Natural killer cell (primary cell): ENCODE measurements around the gene RND2. TPM values are rescaled to one million over a fixed set of nuclear protein-coding genes. Genes with fewer than 3 reads are reported as not detected.
"Not testable (repeated sequence)": the region's sequence is repeated elsewhere in the genome, so short reads cannot be mapped to it uniquely, and the experiment has no call there.

ENCODE experiments used
- ATAC-seq, 3 donors: fragments of 150-1000 bp in 2 of 3; fragments of 200-7000 bp in 1 of 3; cut with Tn5 transposase; 1 replicate in 1 of 3; 2 replicates in 2 of 3; pipeline ENCODE4 v1.10.0; 2021; ENCODE audit warnings: mild to moderate bottlenecking in 2 of 3, moderate library complexity in 2 of 3
- DNase-seq, 2 donors: peaks; one replicate each; pipeline versions ENCODE4 v3.0.0 to v3.0.0-alpha.2; 2013 to 2021; ENCODE audit warnings: mixed read lengths in 1 of 2
- H3K27ac ChIP-seq: one replicate; pipeline ENCODE4 v1.5.1; 2013; ENCODE audit warnings: mild to moderate bottlenecking, low read length
- H3K27me3 ChIP-seq: one replicate; pipeline ENCODE4 v1.6.1; 2013; ENCODE audit warnings: low read length; ENCODE audit not compliant: control insufficient read depth, insufficient read depth
- H3K36me3 ChIP-seq: one replicate; pipeline ENCODE4 v1.6.1; 2013; ENCODE audit warnings: low read length; ENCODE audit not compliant: control insufficient read depth, insufficient read depth
- H3K4me1 ChIP-seq: one replicate; pipeline ENCODE4 v1.6.1; 2013; ENCODE audit warnings: low read length; ENCODE audit not compliant: control insufficient read depth, insufficient read depth
- H3K4me3 ChIP-seq: one replicate; pipeline ENCODE4 v1.5.1; 2013; ENCODE audit warnings: low read length
- H3K9me3 ChIP-seq: one replicate; pipeline ENCODE4 v1.6.1; 2013; ENCODE audit warnings: low read length; ENCODE audit not compliant: control insufficient read depth, insufficient read depth
- H3K27ac Mint-ChIP-seq, 2 donors: one replicate each; pipeline ENCODE4 v1.8.0; 2022; ENCODE audit warnings: mild to moderate bottlenecking in 2 of 2, mixed read lengths in 2 of 2, moderate library complexity in 1 of 2
- H3K27me3 Mint-ChIP-seq, 2 donors: one replicate each; pipeline ENCODE4 v1.8.0; 2022; ENCODE audit warnings: low read depth in 2 of 2, mixed read lengths in 2 of 2
- H3K36me3 Mint-ChIP-seq: one replicate; pipeline ENCODE4 v1.8.0; 2022; ENCODE audit warnings: mixed read lengths
- H3K4me1 Mint-ChIP-seq, 2 donors: one replicate each; pipeline ENCODE4 v1.8.0; 2022; ENCODE audit warnings: mixed read lengths in 2 of 2
- H3K4me3 Mint-ChIP-seq: one replicate; pipeline ENCODE4 v1.8.0; 2022; ENCODE audit warnings: mild to moderate bottlenecking, moderate library complexity, mixed read lengths
- H3K9me3 Mint-ChIP-seq, 2 donors: one replicate each; pipeline ENCODE4 v1.8.0; 2022; ENCODE audit warnings: mixed read lengths in 2 of 2
- WGBS: methylation state at CpG from one replicate; pipeline ENCODE4 v1.1.7; 2013; ENCODE audit warnings: missing lambda C conversion rate; ENCODE audit not compliant: insufficient coverage; 5-methylcytosine and 5-hydroxymethylcytosine counted together
- intact Hi-C: fragments of 100-400 bp; cut with micrococcal nuclease; formaldehyde crosslinking; loops from one replicate; pipeline ENCODE4 v1.14.2; 2022
- total RNA-seq, 4 donors: library from RNA; stranded (reverse); fragments of 120-200 nt in 1 of 4; gene quantifications; one replicate each; pipeline versions ENCODE4 v1.2.3 to v1.2.4, GENCODE V29; 2013 to 2022
- TF ChIP-seq, protein P1 (sequence below): fragments of 200-600 bp; IDR thresholded peaks from one replicate; pipeline ENCODE4 v1.8.0; 2022; ENCODE audit warnings: antibody characterized with exemption

The RND2 gene
- total RNA-seq, 3 donors from 2014 or later (not counting 1 experiment from before 2014, with no cell fraction given) = 0.12 to 0.58 (median 0.14) TPM

DNA sequence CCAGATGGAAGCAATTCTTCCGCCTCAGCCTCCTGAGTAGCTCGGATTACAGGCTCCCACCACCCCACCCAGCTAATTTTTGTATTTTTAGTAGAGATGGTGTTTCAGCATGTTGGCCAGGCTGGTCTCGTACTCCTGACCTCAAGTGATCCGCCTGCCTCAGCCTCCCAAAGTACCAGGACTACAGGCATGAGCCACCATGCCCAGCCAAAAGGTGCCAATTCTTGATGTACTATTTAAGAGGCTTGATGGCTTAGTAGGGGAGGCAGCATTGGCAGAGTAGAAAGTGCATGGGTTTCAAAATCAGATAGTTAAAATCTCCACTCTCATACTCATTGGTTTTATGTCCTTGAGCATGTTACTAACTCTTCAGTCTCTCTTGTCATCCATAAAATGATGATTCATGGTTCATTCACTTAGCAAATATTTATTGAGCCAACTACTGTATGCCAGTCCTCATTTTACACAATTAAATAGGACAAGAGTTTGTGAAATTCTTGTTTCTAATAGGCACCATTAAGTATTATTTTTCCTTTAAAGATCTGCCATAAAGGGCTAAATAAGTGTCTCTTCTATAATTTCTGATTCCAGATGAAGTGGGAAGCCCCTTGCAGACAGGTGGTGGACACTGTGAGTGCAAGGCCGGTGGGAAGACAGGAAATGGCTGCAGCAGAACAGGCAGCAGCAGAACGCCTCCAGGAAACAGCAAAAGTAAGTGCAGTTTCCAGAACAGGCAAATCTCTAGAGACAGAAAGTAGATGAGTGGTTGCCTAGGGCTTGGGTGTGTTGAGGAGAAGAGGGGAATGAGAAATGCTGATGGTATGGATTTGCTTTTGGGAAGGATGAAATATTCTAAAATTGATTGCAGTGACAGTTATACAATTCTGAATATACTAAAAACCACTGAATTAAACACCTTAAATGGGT is 35.0 kb upstream of the RND2 start:
- H3K36me3 Mint-ChIP-seq = no peaks in the 10 kb centered on the region
- no peaks in the 10 kb centered on the region for H3K9me3 Mint-ChIP-seq
- DNase-seq (no peak), ATAC-seq (no peak)
- H3K27ac Mint-ChIP-seq = no peak overlapping the region
- intact Hi-C loops = loop anchor here (10.0 kb wide), 1 partner anchor 495 kb away; the partner anchor contains the start of gene DHX8
- peaks cover 63% of the 10 kb centered on the region for H3K36me3 ChIP-seq
- H3K4me3 ChIP-seq = no peak overlapping the region
- no peak overlapping the region for H3K27ac ChIP-seq
- TF ChIP-seq, protein P1, sequence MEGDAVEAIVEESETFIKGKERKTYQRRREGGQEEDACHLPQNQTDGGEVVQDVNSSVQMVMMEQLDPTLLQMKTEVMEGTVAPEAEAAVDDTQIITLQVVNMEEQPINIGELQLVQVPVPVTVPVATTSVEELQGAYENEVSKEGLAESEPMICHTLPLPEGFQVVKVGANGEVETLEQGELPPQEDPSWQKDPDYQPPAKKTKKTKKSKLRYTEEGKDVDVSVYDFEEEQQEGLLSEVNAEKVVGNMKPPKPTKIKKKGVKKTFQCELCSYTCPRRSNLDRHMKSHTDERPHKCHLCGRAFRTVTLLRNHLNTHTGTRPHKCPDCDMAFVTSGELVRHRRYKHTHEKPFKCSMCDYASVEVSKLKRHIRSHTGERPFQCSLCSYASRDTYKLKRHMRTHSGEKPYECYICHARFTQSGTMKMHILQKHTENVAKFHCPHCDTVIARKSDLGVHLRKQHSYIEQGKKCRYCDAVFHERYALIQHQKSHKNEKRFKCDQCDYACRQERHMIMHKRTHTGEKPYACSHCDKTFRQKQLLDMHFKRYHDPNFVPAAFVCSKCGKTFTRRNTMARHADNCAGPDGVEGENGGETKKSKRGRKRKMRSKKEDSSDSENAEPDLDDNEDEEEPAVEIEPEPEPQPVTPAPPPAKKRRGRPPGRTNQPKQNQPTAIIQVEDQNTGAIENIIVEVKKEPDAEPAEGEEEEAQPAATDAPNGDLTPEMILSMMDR = no peak
- no peaks in the 10 kb centered on the region for H3K27me3 Mint-ChIP-seq
- no peaks in the 10 kb centered on the region for H3K9me3 ChIP-seq
- no peaks in the 10 kb centered on the region for H3K27me3 ChIP-seq
- WGBS = 76% methylated on average over 2 of the region's 6 CpGs
- peaks cover 0 to 5% of the 10 kb centered on the region in 2 donors for H3K4me1 Mint-ChIP-seq
- H3K4me1 ChIP-seq = peaks cover under 1% of the 10 kb centered on the region
- no peak overlapping the region for H3K4me3 Mint-ChIP-seq

DNA sequence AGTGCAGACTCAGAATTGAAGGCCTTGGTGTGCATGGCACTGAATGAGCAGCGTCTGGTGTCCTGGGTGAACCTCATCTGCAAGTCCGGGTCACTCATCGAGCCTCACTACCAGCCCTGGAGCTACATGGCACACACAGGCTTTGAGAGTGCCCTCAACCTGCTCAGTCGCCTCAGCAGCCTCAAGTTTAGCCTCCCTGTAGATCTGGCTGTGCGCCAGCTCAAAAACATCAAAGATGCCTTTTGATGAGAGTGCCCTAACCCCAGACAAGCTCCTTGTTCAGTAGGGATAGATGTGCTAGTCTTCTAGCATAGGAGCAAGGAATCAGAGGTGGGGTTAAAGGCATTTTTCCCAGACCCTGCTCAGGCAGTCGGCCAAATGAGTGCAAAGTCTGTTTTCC is 33.6 kb upstream of the RND2 start:
- 97% methylated on average over 6 of the region's 6 CpGs for WGBS
- H3K4me3 Mint-ChIP-seq = no peak overlapping the region
- H3K4me1 Mint-ChIP-seq = peaks cover 0 to 5% of the 10 kb centered on the region in 2 donors
- no peaks in the 10 kb centered on the region for H3K36me3 Mint-ChIP-seq
- Histone ChIP-seq H3K27me3 (no peaks in the 10 kb centered on the region), H3K27ac (no peak overlapping the region), H3K4me3 (no peak overlapping the region), H3K9me3 (no peaks in the 10 kb centered on the region), H3K36me3 (peaks cover 61% of the 10 kb centered on the region), H3K4me1 (no peaks in the 10 kb centered on the region)
- H3K9me3 Mint-ChIP-seq = no peaks in the 10 kb centered on the region
- TF ChIP-seq, protein P1 = no peak
- DNase-seq = no peak
- ATAC-seq = no peak
- H3K27me3 Mint-ChIP-seq = no peaks in the 10 kb centered on the region
- intact Hi-C loops = loop anchor here (10.0 kb wide), 1 partner anchor 493 kb away; the partner anchor contains the start of gene DHX8
- no peak overlapping the region for H3K27ac Mint-ChIP-seq

DNA sequence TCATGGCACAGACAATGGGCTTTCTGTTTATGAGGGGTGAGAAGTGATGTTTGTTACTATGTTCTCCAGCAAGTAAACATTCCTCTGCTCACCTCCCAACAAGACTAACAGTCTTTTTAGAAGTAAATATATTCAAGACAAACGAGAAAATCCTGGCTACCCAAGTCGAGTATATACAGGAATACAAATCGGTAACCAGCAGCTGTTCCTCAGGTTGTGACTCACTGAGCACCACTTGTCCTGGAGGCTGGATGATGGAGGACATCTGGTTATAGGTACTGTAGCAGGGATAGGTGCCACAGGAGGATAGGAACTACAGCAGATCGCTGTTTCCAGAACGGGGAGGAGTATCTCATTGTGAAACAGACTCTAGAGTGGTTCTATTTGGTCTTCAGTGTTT is 32.2 kb upstream of the RND2 start:
- no peaks in the 10 kb centered on the region for H3K36me3 Mint-ChIP-seq
- H3K4me3 ChIP-seq = no peak overlapping the region
- H3K36me3 ChIP-seq = peaks cover 49% of the 10 kb centered on the region
- H3K4me3 Mint-ChIP-seq = no peak overlapping the region
- no peaks in the 10 kb centered on the region for H3K9me3 Mint-ChIP-seq
- peaks cover 4 to 7% of the 10 kb centered on the region in 2 donors for H3K4me1 Mint-ChIP-seq
- 91% methylated on average over 5 of the region's 5 CpGs for WGBS
- TF ChIP-seq, protein P1 = no peak
- H3K27me3 ChIP-seq = no peaks in the 10 kb centered on the region
- DNase-seq (no peak), ATAC-seq (no peak)
- intact Hi-C loops = loop anchor here (10.0 kb wide), 1 partner anchor 492 kb away; the partner anchor contains the start of gene DHX8
- H3K27me3 Mint-ChIP-seq = no peaks in the 10 kb centered on the region
- H3K27ac ChIP-seq = no peak overlapping the region
- H3K27ac Mint-ChIP-seq = no peak overlapping the region
- H3K9me3 ChIP-seq = no peaks in the 10 kb centered on the region
- peaks cover 6% of the 10 kb centered on the region for H3K4me1 ChIP-seq

DNA sequence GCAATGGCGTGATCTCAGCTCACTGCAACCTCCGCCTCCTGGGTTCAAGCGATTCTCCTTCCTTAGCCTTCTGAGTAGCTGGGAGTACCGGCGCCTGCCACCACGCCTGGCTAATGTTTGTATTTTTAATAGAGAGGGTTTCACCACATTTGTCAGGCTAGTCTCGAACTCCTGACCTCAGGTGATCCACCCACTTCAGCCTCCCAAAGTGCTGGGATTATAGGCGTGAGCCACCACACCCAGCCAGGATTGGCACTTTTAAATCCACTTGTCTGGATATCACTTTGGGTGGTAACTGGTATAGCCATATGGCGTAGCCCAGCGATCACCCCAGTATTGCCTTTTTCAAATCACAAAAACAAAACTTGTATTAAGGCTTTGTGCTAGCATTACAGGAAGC is 31.1 kb upstream of the RND2 start:
- not testable (repeated sequence) for H3K9me3 ChIP-seq, H3K4me3 ChIP-seq, H3K27me3 Mint-ChIP-seq, H3K9me3 Mint-ChIP-seq, H3K4me3 Mint-ChIP-seq, H3K4me1 ChIP-seq, H3K27me3 ChIP-seq, DNase-seq, H3K27ac ChIP-seq, H3K36me3 Mint-ChIP-seq, ATAC-seq
- 99% methylated on average over 8 of the region's 10 CpGs for WGBS
- H3K36me3 ChIP-seq = peaks cover 39% of the 10 kb centered on the region
- H3K4me1 Mint-ChIP-seq = peaks cover 14 to 15% of the 10 kb centered on the region in 2 donors
- intact Hi-C loops = loop anchor here (10.0 kb wide), 1 partner anchor 491 kb away; the partner anchor contains the start of gene DHX8
- H3K27ac Mint-ChIP-seq = peak overlapping the region in 1 of 2 donors; percentile 31
